Thoracic aorta (tissue), 2 donors: ENCODE data around the gene POC1A. TPM values are rescaled to one million over a fixed set of nuclear protein-coding genes. Genes with fewer than 3 reads are reported as not detected.

Experiments used
- ATAC-seq: fragments of 150-250 bp; one replicate; pipeline ENCODE4 v1.8.0; 2017; ENCODE audit warnings: low read depth; ENCODE audit not compliant: insufficient number of reproducible peaks, low FRiP score
- DNase-seq: peaks from one replicate; pipeline ENCODE4 v3.0.0-alpha.2; 2020; ENCODE audit warnings: low spot score
- H3K27ac ChIP-seq, 2 donors: fragments of 200-600 bp; sonication (generic); 1 replicate in 1 of 2; 2 replicates in 1 of 2; pipeline ENCODE4 v1.5.1; 2016; ENCODE audit warnings: mild to moderate bottlenecking in 2 of 2, moderate library complexity in 2 of 2
- H3K27me3 ChIP-seq: fragments of 200-600 bp; sonication (generic); replicated peaks from 2 replicates; pipeline ENCODE4 v1.6.0; 2016; ENCODE audit warnings: mild to moderate bottlenecking; ENCODE audit not compliant: insufficient read depth
- H3K36me3 ChIP-seq: fragments of 200-600 bp; sonication (generic); one replicate; pipeline ENCODE4 v1.5.1; 2016
- H3K4me1 ChIP-seq, 2 donors: fragments of 200-600 bp; sonication (generic); 1 replicate in 1 of 2; 2 replicates in 1 of 2; pipeline versions ENCODE4 v1.5.1 to v1.6.0; 2016; ENCODE audit warnings: low read depth in 2 of 2, mild to moderate bottlenecking in 1 of 2; ENCODE audit not compliant: control insufficient read depth in 1 of 2
- H3K4me3 ChIP-seq: fragments of 200-600 bp; sonication (generic); 2 replicates; pipeline ENCODE4 v1.5.1; 2016; ENCODE audit warnings: mild to moderate bottlenecking
- H3K9me3 ChIP-seq: fragments of 200-600 bp; sonication (generic); 2 replicates; pipeline ENCODE4 v1.5.1; 2016
- CTCF ChIP-seq: fragments of 200-600 bp; sonication (generic); IDR thresholded peaks from one replicate; pipeline ENCODE4 v1.5.1; 2019; ENCODE audit warnings: antibody characterized with exemption
- total RNA-seq, 2 donors: library from RNA; depleted of rRNA; stranded (reverse); fragments of >200 nt; gene quantifications; one replicate each; pipeline versions ENCODE4 v1.1.0 to v1.2.3, GENCODE V29; 2016

The POC1A gene
- total RNA-seq, 2 donors from 2014 or later = 8.1 TPM; not detected in 1

GRCh38 chr3:52143616-52144015, 10.6 kb downstream of the POC1A start:
- DNase-seq (no peak), ATAC-seq (no peak)
- H3K36me3 ChIP-seq = no peaks in the 10 kb centered on the region

DNA sequence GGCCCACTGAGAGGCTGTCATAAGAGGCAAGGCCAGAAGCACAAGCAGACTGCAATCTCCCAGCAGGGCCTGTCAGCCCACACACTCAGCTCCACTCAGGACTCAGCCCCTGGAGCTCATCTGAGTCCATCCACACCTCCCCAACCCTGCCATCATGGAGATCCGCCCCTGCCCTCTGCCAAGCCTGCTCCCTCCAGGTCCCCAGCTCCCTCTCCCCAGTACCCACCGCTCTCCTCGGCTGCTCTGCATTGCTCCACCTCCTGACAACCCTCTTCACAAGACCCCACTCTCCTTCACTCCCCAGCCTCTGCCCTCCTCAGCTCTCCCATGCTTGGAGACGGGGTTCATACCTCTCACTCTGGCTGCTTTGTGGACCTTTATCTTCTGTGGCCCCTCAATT, 11.1 kb downstream of the POC1A start:
- no peak overlapping the region for H3K4me3 ChIP-seq
- H3K4me1 ChIP-seq = peaks cover 2 to 21% of the 10 kb centered on the region in 2 donors
- DNase-seq = no peak
- no peaks in the 10 kb centered on the region for H3K9me3 ChIP-seq
- no peak overlapping the region for H3K27ac ChIP-seq
- no peak for TF ChIP-seq CTCF
- no peak for ATAC-seq
- no peaks in the 10 kb centered on the region for H3K36me3 ChIP-seq
- H3K27me3 ChIP-seq = no peaks in the 10 kb centered on the region

More at GRCh38 chr3:52143616-52144015, 10.6 kb downstream of the POC1A start:
- no peak for TF ChIP-seq CTCF
- H3K9me3 ChIP-seq = no peaks in the 10 kb centered on the region
- no peaks in the 10 kb centered on the region for H3K27me3 ChIP-seq
- H3K27ac ChIP-seq = no peak overlapping the region
- H3K4me3 ChIP-seq = no peak overlapping the region
- peaks cover 2 to 21% of the 10 kb centered on the region in 2 donors for H3K4me1 ChIP-seq

DNA sequence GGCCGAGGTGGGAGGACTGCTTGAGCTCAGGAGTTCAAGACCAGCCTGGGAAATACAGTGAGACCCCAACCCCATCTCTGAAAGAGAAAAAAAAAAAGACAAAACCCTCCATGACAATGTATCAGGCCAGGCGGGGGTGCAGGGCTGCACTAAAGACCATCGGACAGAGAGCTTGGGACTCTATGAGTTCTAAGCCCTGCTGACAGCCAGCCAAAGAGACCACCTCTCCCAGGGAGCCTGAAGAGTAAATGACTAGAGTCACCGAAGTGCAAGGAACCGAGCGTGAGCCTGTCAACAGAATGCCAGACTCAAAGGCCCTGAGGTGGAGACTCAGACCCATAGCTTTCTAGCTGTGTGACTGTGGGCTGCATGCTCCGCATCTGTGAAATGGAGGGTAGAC, 12.5 kb downstream of the POC1A start:
- DNase-seq = no peak
- Histone ChIP-seq H3K27me3 (no peaks in the 10 kb centered on the region), H3K36me3 (no peaks in the 10 kb centered on the region), H3K27ac (no peak overlapping the region), H3K4me1 (peaks cover 2 to 21% of the 10 kb centered on the region in 2 donors), H3K4me3 (no peak overlapping the region), H3K9me3 (no peaks in the 10 kb centered on the region)
- TF ChIP-seq CTCF = no peak
- no peak for ATAC-seq

DNA sequence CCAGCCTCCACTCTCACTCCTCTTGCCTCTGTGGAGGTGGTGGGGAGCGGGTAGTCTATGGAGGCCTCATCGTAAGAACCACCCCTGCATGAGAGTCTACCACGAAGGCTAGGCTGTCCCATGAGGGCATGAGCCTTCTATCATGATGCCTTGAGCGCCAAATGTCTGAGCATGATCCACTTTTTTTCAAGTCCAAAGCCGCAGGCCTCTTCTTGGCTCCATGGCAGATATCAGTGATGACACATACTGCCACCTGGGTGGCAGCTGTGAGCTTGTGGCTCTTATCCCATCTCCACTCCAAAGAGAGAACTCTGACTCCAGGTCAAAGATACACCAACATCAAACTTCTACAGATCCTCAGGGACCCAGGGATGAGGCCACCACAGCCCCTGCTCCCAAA, 13.5 kb downstream of the POC1A start:
- no peak overlapping the region for H3K4me3 ChIP-seq
- DNase-seq = no peak
- no peaks in the 10 kb centered on the region for H3K27me3 ChIP-seq
- no peak for TF ChIP-seq CTCF
- H3K9me3 ChIP-seq = no peaks in the 10 kb centered on the region
- H3K36me3 ChIP-seq = no peaks in the 10 kb centered on the region
- peaks cover 2 to 21% of the 10 kb centered on the region in 2 donors for H3K4me1 ChIP-seq
- H3K27ac ChIP-seq = peak overlapping the region in 1 of 2 donors; percentile 37
- ATAC-seq = no peak

- TF ChIP-seq CTCF = no peak
- H3K36me3 ChIP-seq = no peaks in the 10 kb centered on the region
- no peaks in the 10 kb centered on the region for H3K27me3 ChIP-seq
- ATAC-seq = no peak
- H3K4me1 ChIP-seq = peaks cover 2 to 21% of the 10 kb centered on the region in 2 donors
- no peak for DNase-seq
- H3K9me3 ChIP-seq = no peaks in the 10 kb centered on the region
- H3K27ac ChIP-seq = peak overlapping the region in 1 of 2 donors; percentile 37
- no peak overlapping the region for H3K4me3 ChIP-seq
These were observed 14.2 kb downstream of the POC1A start for GRCh38 chr3:52140000-52140399.
